ENCODE data around the gene PPP2R2D. TPM values are rescaled to one million over a fixed set of nuclear protein-coding genes. Genes with fewer than 3 reads are reported as not detected.

The PPP2R2D gene
- total RNA-seq, 2 donors from 2014 or later = 43.1 to 52.4 TPM

DNA sequence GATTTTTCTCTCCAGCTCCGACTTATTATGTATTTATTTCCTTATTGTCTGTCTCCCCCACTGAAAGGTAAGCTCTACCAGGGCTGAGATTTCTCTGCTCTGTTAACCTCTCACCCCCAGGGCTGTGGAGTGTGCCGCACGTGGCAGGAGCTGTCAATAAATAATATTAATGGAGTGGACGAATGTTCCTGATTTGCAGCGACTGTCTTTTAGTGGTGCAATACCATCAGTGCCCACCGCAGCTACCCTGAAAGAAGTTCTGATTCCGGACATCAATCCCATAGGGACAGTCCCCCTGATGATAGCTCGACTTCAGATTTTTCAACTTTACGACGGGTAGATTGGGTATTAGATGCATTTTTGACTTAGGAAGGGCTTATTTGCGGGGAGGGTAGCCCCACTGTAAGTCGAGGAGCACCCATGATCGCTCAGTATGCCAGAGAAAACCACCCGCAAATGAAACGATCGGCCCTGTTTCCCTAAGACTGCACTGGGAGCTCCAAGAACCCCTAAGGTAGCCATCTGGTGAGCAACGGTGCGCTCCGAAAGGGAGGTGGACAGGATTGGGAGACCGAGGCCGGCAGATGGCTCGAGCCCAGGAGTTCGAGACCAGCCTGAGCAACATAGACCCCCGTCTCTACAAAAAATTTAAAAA is 986 bp upstream of the PPP2R2D start:
- Histone ChIP-seq H3K27me3 (no peaks in the 10 kb centered on the region), H3K27ac (peak overlapping the region; percentile 94 to 99 (median 98)), H3K9me3 (no peaks in the 10 kb centered on the region), H3K4me1 (peaks cover 41% of the 10 kb centered on the region), H3K4me3 (peak overlapping the region in 1 of 2 donors; percentile 39), H3K36me3 (replicated peaks in 1 of 2; ENCODE audit: insufficient read depth in 1 of 2, low read depth in 2 of 2) (no peaks in the 10 kb centered on the region)
- ATAC-seq (no peak), DNase-seq (no peak)
- 15 to 19% methylated on average over 16 to 24 of the region's 24 CpGs for WGBS, 2 donors
- TF ChIP-seq POLR2A (IDR thresholded peaks at IDR 0.05) = no peak
- peak in 3 of 7 experiments; percentile 1 to 13 (median 9) for TF ChIP-seq CTCF (IDR thresholded peaks at IDR 0.05)
- intact Hi-C loops (cut with DNase I) = no loop called here

DNA sequence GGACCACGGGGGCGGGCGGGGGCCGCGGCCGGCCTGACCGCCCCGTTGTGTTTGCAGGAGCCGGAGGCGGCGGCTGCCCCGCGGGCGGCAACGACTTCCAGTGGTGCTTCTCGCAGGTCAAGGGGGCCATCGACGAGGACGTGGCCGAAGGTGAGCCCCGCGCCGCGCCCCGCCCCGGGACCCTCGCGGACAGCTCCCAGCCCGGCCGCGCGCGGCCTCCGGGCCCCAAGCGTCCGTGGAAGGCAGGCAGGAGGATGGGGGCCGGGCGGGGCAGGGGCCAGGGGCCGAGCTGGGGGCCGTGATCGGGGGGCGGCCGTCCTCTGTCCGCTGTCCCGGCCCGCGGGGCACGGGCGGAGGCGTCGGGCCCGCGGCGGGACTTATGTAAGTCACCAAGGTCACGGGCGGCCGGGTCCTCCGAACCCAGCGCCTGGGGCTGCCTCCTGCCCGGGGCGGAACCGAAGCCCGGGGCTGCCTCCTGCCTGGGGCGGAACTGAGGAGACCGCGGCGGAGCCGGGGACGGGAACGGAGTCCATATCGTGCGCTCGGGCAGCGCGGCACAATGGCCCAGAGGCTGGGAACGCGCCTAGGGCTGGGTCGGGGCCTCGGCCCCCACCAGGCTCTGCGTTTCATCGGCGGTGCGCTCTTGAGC is 497 bp downstream of the PPP2R2D start:
- intact Hi-C loops (cut with DNase I) = no loop called here
- WGBS, 2 donors = 0% methylated on average over 2 to 80 of the region's 83 CpGs
- peaks cover 56% of the 10 kb centered on the region for H3K4me1 ChIP-seq
- peak overlapping the region; percentile 76 to 81 for H3K4me3 ChIP-seq
- DNase-seq (peak; percentile 64 to 75 (median 69)), ATAC-seq (peak; percentile 21)
- H3K9me3 ChIP-seq = no peaks in the 10 kb centered on the region
- no peaks in the 10 kb centered on the region for H3K27me3 ChIP-seq
- H3K27ac ChIP-seq = peak overlapping the region; percentile 94 to 99 (median 98)
- no peak for TF ChIP-seq CTCF (IDR thresholded peaks at IDR 0.05)
- peak; percentile 38 to 69 (median 62) for TF ChIP-seq POLR2A (IDR thresholded peaks at IDR 0.05)
- H3K36me3 ChIP-seq (replicated peaks in 1 of 2; ENCODE audit: insufficient read depth in 1 of 2, low read depth in 2 of 2) = no peaks in the 10 kb centered on the region

DNA sequence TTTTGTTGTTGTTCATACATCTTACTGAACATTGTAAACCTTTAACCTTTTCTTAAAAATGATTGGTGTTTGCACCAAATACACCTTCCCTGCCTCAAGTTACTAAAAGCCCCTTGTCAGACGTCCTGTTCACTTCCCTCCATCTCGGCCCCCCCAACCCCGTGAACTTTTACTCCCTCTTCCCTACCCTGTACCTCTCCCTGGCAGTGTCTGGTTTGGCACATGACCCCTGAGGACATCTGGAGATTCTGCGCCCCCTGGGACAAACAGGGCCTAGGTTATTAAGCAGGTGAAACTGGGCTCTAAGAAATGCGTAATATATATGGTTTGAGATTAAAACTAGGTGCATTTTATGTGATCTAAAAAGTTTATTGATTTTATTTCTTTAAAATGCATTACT is 1.4 kb downstream of the PPP2R2D start:
- H3K27me3 ChIP-seq = no peaks in the 10 kb centered on the region
- intact Hi-C loops (cut with DNase I) = no loop called here
- WGBS, 2 donors = 28 to 43% methylated on average over 5 of the region's 5 CpGs
- H3K4me3 ChIP-seq = peak overlapping the region in 1 of 2 donors; percentile 81
- peaks cover 63% of the 10 kb centered on the region for H3K4me1 ChIP-seq
- TF ChIP-seq POLR2A (IDR thresholded peaks at IDR 0.05) (no peak), CTCF (IDR thresholded peaks at IDR 0.05) (no peak)
- DNase-seq = no peak
- no peak for ATAC-seq
- peak overlapping the region in 3 of 4 donors; percentile 97 to 99 (median 98) for H3K27ac ChIP-seq
- peaks cover 0 to under 1% of the 10 kb centered on the region in 2 donors for H3K36me3 ChIP-seq (replicated peaks in 1 of 2; ENCODE audit: insufficient read depth in 1 of 2, low read depth in 2 of 2)
- no peaks in the 10 kb centered on the region for H3K9me3 ChIP-seq

GRCh38 chr10:131902691-131903090 is 1.9 kb downstream of the PPP2R2D start:
- no peaks in the 10 kb centered on the region for H3K9me3 ChIP-seq
- WGBS, 2 donors = 62 to 64% methylated on average over 9 of the region's 9 CpGs
- H3K4me3 ChIP-seq = peak overlapping the region in 1 of 2 donors; percentile 81
- H3K4me1 ChIP-seq = peaks cover 67% of the 10 kb centered on the region
- intact Hi-C loops (cut with DNase I) = no loop called here
- DNase-seq (no peak), ATAC-seq (no peak)
- H3K36me3 ChIP-seq (replicated peaks in 1 of 2; ENCODE audit: insufficient read depth in 1 of 2, low read depth in 2 of 2) = peaks cover 0 to 1% of the 10 kb centered on the region in 2 donors
- peak overlapping the region in 1 of 4 donors; percentile 98 for H3K27ac ChIP-seq
- no peaks in the 10 kb centered on the region for H3K27me3 ChIP-seq
- TF ChIP-seq POLR2A (IDR thresholded peaks at IDR 0.05) (no peak), CTCF (IDR thresholded peaks at IDR 0.05) (no peak)

Data from body of pancreas (tissue), 4 donors.